Activated CD4-positive, alpha-beta T cell treated with anti-CD3 and anti-CD28 coated beads, Interleukin-2, Interleukin-4, amounts not matched to agents 100 ng/mL and 50 ng/mL, durations not matched to agents 16 hours and 8 hours (primary cell): ENCODE measurements around the gene EPN2.

ENCODE experiments used
- DNase-seq: peaks from one replicate; pipeline ENCODE4 v3.0.0-alpha.2; 2020; ENCODE audit warnings: low spot score

Gene EPN2

DNA sequence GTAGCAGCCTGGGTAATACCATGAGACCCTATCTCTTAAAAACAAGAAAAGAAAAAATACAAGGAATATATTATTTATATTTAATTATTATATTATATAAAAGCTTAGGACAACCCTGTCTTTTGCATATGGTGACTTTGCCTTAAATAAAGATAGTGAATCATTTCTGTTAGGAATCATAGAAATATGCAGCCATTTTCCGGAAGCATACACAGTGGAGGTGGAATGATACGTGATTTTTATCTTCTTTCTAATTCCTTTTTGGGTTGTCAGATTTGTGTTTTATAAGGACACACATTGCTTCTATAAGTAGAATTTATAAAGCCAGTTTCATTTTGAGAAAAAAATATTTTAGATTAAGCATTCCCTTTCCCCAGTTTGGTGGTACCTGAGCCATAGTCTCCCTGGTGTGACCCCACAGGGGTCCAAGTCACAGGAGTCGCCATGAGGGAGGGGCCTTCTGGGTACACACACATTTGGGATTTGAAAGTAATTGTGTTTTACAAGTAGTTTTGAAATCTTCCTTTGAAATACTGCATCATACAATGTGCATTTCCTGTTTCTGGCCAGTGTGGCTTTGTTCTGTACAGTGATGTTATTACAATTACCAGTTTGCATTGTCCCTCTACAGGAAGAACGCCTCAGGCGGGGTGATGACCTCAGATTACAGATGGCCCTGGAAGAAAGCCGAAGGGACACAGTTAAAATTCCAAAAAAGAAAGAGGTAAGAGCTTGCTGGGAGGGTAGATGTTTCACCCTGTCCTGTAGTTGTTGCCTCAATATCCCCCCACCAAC is 74.5 kb downstream of the EPN2 start:
- no peak for DNase-seq

GRCh38 chr17:19312406-19312805 is 75.2 kb downstream of the EPN2 start:
- DNase-seq: no peak

DNA sequence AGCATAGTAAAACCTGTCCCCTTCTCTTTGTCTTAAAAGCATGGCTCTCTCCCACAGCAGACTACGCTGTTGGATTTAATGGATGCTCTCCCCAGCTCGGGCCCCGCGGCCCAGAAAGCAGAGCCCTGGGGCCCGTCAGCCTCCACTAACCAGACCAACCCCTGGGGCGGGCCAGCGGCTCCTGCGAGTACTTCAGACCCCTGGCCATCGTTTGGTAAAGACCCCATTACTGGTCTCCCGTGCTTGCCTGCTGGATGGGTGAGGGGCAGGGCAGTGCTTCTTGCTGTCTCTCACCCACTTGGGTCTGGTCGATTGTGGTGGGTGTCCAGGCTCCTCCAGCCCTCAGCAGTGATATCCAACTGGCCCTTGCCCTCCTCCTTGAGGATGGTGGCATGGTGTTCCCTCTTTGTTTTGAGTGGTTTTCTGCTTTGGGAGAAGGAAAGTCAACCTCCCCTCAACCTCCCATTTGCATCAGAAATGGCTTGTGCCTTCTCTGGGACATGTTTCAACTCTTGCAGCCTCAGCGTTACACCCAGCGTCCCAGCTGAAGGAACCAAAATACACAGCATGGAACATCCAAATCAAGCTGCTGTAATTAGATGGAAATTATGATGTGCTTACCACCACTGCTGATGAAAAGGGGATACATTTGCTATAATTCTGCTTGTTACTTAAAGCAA is 76.0 kb downstream of the EPN2 start:
- no peak for DNase-seq

DNA sequence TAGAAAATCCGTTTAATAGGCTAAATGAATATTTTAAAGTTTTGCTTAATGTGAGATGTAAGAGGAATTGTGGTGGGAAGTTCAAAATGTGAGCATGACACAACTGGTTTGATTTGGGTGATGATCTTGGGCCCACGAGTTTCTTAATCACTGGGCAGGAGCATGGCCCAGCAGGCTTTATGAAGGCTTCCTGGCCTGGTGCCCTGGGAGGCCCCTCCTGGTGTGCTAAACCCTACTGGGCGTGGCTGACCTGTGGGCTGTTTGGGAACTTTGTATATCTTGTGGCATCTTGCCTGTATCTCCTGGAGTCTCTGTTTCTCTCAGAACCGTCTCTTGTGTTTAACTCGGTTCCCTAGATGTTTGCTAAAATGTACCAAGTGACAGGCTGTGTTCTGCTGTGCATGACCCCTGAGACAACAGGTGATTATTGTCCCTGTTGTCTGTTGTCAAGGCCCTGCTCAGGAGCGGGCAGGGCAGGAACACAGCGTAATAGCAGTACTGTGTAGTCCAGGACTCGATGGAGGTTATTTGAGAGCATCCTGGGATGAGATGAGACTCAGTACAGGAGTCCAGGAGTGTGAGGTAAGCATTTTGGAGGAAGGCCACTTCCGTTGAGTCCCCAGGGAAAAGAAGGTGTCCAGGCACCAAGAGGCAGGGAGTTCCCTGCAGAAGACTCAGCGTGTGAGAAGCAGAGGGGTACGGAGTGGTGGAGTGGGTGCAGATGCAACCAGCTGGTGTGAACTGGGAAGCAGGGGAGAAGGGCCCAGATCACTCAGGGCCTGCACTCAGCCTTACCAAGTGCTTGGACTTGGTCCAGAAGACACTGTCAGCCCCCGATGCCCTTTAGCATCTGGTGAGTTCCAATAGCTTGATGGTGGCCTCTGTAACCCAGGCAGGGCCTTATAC is 76.8 kb downstream of the EPN2 start:
- DNase-seq: no peak

- no peak for DNase-seq
Measured at GRCh38 chr17:19315104-19315503, 77.9 kb downstream of the EPN2 start.

GRCh38 chr17:19316761-19317358 is 79.7 kb downstream of the EPN2 start:
- DNase-seq: no peak

- DNase-seq: no peak
Measured at GRCh38 chr17:19317359-19318095, 80.4 kb downstream of the EPN2 start.

- no peak for DNase-seq
Measured at GRCh38 chr17:19318611-19319010, 81.4 kb downstream of the EPN2 start.

DNA sequence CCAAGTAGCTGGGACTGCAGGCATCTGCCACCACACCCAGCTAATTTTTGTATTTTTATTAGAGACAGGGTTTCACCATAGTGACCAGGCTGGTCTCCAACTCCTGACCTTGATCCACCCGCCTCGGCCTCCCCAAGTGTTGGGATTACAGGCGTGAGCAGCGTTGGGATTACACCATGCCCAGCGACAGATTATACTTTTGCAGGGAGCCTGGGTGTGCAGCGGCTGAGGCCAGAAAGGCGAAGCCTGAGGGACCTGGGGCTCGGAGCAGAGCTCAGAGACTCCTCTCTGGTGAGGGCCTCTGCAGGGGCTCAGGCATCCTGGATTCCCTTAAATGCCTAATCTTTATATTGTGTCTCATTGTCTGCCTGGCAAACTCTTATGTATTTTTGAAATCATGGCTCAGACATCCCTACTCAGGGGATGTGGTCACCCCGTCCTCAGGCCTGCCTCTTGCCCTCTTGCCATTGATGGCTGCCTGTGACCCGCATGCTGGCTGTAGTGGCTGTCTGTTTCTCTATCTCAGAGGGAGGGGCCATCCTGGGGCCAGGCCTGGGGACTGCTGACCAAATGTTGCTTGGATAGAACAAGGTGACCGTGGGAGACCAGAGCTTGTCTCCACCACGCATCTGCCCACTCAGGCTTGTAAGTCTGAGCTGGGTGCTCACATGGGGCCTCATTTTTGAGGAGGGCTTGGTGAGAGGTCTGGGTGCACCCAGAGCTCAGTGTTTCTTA is 82.8 kb downstream of the EPN2 start:
- DNase-seq: no peak

GRCh38 chr17:19320876-19321275 is 83.7 kb downstream of the EPN2 start:
- no peak for DNase-seq

- DNase-seq: no peak
Measured at GRCh38 chr17:19321481-19322128, 84.4 kb downstream of the EPN2 start.

DNA sequence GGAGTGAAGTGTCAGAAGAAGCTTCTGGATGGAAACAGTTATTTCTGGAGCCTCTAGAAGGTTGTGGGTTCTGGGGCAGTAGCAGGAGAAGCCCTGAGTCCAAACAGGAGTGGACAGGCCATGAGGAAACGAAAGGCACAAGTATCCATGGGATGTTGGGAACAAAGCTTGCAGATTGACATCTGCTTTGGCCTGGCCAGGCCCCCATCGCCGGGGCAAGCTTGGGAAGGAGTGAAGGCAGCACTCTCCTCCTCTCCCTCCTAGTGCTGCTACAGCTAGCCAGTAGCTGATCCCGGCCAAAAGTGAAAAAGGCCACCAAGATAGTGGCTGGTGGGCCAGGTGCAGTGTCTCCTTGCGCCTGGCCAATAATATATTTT is 85.0 kb downstream of the EPN2 start:
- no peak for DNase-seq

DNA sequence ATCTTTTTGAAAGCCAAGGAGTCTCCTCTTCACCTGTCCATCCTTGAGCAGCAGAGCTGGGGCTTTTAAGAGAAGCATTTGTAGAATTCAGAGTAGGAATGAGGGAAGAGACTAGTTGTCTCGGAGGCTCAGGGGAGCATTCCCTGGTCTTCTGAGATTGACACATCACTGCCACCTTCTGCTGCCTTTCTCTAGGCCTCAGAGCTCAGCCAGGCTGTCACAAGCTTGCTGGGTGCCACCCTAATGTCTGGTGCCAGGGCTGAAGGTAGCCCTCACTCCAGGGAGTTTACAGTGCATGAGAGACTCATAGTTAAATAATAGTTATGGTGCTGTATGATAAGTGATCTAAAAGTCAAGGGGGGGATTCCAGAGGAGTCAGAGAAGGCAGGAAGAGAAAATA is 85.7 kb downstream of the EPN2 start:
- no peak for DNase-seq

GRCh38 chr17:19325542-19325941 is 88.4 kb downstream of the EPN2 start:
- no peak for DNase-seq

- no peak for DNase-seq
Measured at GRCh38 chr17:19327031-19327783, 90.0 kb downstream of the EPN2 start.

GRCh38 chr17:19328441-19329061 is 91.4 kb downstream of the EPN2 start:
- no peak for DNase-seq

DNA sequence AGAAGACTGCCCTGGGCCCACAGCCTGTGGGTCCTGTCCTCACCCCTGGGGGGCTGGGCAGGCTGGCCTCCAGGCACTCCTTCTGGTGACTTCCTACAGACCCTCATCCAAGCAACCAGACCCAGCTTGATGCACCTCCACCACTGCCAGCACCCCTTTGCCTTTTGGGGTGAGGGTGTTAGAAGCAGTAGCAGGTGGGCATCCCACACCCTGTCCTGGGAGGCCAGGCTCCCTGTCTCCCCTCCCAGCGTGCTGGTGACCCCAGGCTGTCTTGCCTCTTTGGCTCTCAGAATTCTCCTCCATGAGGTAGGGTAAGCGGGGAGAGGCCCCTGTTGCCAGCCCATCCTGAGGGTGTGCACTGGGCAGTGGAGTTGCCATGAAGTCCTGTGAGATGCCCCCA is 92.0 kb downstream of the EPN2 start:
- DNase-seq: no peak

GRCh38 chr17:19329839-19330238 is 92.7 kb downstream of the EPN2 start:
- DNase-seq: no peak

GRCh38 chr17:19330271-19330670 is 93.1 kb downstream of the EPN2 start:
- no peak for DNase-seq
